RPMI7951 (cell line): ENCODE data around the gene AP3B2. TPM values are rescaled to one million over a fixed set of nuclear protein-coding genes. Genes with fewer than 3 reads are reported as not detected.
A peak's percentile ranks its signal among the peaks of the same experiment; 100 is the strongest.

Experiments
- DNase-seq: peaks from one replicate; pipeline ENCODE4 v3.0.0-alpha.2; 2012; ENCODE audit warnings: low read depth
- total RNA-seq: library from RNA; depleted of rRNA; stranded (reverse); fragments of >200 nt; shearing (Covaris generic); gene quantifications from 2 replicates; pipeline ENCODE4 v1.2.3, GENCODE V29; 2014

The AP3B2 gene
- total RNA-seq, 1 experiment from 2014 or later: 1.4 TPM

DNA sequence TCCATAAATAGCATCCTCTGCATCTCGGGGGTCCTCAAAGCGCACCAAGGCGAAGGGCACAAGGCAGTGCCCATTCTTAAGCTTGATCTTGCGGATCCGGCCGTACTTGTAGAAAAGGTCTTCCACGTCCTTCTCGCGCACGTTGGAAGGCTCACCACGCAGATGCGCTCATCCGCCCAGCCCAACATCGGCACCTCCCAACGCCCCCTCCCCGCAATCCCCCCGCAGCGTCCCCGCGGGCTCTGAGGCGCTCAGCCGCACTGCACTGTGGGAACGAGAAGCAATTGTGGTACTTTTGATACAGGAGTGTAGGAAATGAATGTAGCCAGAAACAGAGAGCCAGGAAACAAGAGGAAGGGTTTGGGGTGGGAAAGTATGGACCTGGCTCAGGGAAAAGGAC, 17.5 kb downstream of the AP3B2 start:
- no peak for DNase-seq

DNA sequence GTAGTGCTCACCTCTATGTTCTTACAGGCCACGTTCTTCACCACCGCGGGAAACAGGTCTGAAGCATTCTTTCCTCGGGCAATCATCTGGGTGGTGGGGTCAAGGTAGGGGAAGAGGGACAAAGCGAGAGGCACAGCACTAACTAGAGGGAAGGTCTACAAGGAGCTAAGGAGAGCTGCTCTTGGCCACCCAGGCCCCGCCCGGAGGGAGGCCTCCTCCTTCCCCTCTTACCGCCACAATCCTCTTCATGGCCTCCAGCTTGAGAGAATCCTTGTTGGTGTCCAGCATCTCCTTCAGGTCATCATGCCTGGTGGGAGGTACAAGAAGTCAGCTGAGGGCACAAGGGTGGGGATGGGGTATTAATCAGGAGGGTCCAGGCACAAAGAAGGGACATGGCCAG, 20.5 kb downstream of the AP3B2 start:
- DNase-seq: no peak

DNA sequence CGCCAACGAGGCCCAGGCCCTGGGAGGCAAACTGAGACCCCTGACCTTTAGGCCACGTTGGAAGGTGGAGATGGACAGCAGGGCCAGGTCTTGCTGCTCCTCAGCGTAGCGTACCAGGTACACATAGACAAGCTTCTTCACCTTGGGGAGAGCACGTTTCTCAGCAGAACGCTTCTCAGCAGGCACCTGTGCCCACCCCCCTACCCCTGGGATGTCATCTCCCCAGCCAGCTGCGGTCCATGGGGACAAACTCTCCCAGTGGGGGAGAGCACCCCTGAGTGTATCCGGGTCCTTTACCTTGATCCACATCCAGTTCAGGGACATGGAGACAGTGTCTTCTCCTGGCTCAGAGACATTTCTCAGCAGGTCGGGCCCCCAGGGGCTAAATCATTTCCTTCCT, 21.0 kb downstream of the AP3B2 start:
- DNase-seq: no peak

DNA sequence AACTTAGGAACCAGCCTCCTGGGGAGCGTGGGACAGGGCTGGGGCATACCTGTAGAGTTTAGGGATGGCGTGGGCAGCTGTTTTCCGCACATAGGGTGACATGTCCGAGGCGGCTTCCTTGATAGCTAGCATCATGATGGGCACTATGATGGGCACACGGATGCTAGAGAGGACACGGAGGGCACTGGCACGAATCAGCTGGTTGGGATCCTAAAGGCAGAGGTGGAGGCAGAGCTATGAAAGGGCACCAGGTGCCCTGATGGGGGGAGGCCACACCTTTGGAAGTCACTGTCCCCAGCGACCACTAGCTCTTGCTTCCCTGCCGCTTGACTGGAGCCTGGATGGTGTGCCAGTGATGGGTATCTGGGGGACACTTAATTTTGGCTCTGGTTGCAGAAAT, 28.3 kb downstream of the AP3B2 start:
- no peak for DNase-seq

DNA sequence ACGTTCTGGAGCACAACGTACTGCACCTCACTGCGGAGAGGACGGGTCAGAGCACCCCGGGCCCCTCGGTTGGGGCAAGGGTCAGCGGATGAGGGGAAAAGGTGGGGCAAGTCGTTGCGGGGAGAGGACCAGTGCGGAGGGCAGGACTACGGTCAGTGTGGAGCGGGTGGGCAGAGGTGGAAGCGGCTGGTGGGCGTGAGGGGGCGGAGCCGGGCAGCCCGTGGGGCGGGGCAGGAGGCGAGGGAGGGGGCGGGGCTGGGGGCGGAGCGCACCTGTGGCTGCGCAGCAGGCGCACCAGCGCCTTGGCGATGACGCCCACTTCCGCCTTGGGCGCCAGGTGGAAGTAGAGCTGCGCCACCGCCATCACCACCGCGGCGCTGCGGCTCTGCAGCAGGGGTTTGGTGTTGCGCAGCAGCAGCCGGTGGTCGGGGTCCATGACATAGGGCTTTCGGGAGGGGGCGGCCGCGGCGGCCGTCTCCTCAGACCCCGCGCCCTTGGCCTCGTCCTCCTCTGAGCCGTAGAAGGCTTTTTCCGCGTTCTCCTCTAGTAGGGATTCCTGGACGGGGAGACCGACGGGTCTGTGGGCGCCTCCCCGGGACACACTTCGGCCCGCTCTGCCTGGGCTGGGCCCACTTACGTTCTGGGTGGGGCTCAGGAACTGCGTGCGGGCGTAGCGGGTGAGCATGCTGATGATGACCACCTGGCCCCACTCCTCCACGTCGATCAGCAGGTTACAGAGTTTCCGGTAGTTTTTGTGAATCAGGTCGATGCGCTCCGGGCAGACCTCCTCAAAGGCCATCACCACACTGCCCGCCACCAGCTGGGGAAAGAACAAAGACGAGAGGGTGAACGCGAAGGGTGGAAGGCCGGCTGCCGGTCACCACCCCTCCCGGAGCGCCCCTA, 29.2 kb downstream of the AP3B2 start:
- no peak for DNase-seq

DNA sequence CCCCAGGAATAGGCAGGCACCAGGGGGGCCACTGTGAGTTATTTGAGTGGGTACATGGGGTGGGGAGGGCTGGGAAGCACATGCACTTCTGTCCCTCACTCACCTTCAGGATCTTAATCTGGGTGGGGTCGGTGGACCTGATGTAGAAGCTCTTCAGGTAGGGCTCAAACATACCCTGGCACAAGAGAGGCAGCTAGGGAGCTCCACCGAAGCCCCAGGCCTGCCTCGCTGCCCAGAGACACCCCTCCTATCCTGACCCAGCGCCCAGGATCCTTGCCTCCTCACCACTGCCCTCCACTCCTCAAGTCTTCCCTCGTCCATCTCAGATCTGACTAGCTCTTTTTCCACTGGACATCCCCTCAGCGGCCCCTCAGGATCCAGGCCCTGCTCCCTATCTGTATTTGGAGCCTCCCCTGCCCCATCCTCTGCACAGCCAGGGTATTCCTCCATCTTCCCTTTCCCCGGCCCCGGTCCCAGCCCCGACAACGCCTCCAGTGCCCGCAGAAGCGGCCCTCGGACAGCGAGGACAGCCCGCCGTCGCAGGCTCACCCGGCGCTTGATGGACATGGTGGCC, 30.0 kb downstream of the AP3B2 start:
- DNase-seq: no peak

DNA sequence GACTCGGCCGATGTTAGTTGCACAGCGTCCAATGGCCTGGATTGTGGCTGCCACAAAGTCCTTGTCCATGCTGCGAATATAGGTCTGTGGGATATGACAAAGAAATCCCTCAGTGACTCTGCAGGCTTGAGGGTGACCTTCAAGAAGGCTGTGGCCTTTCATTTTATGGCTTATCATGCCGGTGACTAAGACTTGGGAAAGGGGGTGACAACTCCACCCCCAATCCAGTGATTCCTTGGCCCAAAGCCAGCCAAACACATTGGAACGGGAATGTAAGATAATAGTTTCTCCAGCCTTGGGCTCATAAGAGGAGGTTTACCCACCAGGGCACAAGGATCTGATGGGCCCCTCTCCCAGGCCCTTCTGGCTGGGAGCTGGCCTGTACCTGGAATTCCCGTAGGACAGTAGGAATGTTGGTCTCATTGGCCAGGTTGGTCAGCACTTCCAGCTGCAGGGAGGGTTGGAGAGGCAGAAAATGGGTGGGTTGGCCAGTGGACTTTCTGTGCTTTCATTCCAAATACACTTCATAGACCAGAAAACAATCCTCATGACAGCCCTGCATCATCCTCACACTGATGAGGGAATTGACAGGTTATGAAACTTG, 31.9 kb downstream of the AP3B2 start:
- DNase-seq: no peak

DNA sequence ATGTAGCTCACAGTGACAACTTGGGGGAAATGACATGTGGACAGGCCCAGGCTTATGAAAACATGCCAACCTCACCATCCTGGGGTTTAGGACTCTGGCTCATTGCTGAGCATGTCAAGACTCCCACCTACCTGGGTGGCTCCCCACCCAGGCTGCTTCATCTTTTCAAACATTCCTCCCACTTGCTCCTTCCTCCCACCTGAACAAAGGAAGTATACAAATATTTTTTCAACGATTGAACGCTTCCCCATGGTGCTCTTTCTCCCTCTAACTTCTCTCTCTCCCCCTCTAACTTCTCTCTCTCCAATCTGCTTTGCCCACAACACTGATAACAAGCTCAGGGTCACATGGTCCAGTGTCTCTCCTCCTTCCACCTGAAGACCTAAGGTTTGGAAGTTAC, 34.8 kb downstream of the AP3B2 start:
- no peak for DNase-seq

DNA sequence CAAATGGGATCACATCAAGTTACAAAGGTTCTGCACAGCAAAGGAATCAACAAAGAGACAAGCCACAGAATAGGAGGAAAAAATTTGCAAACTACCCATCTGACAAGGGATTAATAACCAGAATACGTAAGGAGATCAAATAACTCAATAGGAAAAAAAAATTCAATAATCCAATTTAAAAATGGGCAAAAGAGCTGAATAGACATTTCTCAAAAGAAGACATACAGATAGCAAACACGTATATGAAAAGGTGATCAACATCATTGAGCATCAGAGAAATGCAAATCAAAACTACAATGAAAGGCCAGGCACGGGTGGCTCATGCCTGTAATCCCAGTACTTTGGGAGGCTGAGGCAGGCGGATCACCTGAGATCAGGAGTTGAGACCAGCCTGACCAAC, 39.0 kb downstream of the AP3B2 start:
- DNase-seq: no peak

DNA sequence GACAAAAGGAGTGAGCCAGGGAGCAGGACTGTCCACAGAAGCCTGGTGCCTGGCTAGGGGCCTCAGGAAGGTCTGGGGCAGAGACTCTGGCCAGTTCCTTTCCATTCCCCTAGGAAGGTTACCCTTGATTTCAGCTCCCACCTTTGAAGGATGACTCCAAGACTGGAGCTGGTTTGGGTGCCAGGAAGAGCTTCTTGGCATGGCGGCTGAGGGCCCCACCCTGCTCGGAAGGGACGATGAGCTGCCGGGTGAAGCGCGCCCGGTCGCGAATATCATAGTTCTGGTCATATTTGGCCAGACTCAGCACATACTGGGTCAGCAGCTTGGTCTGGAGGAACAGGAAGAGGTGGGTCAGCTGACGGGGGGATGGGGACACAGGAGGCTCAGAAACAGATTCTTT, 43.1 kb downstream of the AP3B2 start:
- no peak for DNase-seq

DNA sequence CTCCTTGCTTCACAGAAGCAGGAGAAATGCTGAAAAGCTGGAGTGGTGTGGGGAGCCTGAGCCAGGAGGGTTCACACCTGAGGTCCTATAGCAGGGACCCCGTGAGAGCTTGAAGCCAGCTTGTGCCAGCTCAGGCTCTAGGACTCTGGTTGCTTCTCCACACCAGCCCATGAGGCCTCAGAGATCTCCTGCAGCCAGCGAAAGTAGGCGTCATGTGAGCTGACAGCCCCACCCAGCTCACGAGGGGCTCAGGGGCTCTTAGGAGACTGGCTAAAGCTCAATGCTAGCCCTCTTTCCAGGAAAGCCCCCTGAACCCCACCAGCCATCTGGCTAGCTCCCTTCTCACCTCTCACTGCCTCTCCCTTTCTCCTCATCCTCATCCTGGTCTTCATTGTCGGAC, 45.7 kb downstream of the AP3B2 start:
- no peak for DNase-seq

DNA sequence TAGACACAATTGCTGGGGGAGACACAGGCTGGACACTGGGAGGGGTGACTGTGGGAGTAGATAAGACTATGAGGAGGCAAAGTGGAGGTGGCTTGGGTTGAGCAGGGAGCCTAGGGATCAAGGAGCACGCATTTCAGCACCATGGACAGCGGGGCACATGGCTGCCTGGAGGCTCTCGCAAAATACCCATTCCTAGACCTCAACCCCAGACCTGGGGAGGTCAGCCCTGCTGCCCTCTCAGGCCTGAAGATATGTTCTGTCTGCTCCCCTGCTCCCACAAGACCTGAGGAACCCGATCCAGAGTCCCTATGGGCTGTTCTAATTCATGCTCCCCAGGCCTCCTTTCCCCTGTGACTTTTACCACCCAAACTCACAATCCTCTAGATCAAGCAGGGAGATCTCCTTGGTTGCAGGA, 46.5 kb downstream of the AP3B2 start:
- DNase-seq: peak; percentile 54

DNA sequence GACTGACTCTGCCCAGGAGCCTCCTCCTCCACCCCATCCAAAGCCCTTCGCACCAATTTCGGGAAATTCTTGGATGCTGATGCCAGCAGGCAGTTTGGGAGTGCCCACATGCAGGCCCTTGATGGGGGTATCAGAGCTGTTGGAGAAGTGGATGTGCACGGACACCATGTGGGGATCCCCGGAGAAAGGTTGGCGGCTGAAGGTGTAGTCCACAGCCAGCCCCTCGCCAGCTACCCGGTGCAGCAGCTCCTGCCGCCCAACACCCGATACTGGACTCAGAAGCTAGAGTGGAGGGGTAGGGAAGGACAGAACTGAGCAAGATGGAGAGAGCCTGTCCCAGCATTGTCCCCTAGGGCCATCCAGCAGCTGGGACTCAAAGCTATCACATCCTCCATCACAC, 47.0 kb downstream of the AP3B2 start:
- no peak for DNase-seq

DNA sequence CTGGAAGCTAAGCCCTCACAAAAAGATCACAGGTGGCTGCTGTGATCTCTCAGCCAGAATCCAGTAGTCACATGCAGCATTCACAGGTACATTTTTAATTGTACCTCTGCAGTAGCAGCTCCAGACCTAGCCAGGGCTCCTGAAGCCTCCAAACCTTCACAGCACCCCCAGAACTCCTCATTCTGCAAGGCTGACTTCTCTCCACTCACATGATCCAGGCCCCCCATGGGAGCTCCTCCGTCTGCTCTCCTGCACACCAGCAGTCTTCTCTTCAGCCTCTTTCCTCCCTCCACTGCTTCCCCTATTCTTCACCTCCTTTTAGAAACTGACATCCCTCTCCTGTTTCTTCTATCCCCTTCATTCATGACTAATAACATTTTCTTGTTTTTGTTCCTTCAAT, 49.3 kb downstream of the AP3B2 start:
- no peak for DNase-seq

DNA sequence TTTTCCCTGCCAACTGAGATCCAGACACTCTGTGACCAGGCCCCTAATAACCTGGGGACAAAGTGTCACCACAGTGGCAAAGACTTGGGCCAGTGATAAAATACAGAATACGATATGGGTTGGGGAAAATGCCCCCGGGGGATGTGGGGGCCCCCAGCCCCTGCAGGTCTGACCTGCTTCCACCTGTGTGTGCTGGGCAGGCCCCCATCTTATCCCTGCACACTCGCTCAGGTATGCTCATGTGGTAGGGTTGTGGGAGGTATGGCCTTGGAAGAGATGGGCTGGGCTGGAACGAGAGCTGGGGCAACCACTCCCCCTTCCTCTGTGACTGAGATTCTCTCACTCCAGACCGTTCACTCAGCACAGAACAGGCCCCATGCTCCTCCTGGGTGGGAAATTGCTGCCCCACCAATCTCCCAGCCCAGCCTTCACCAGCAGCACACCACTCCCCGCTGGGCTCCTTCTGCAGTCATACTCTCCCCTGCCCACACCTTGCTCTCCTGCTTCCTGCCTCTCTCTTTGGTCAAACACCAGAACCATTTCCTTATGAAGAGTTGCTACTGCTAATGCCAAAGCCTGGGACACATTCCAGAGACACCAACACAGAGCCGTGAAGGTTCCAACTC, 52.9 kb downstream of the AP3B2 start:
- DNase-seq: no peak

DNA sequence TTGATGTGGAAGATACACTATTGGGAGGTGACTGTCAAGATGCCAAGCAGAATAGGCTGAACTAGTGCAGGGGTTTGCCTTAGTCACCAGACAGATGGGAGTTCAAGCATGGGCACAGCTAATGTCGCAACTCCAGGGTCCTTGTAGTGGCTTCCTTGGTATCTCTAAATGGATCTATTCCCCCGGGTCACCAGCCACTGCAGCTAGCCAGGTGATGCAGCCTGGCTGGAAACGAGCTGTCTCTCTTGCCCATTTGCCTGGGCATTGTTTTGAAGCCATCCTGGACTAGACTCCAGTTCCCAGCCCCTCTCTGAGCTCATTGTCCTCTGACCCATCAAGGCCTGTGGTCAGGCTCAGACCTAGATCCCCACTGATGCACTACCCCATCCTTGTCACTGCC, 54.1 kb downstream of the AP3B2 start:
- no peak for DNase-seq

DNA sequence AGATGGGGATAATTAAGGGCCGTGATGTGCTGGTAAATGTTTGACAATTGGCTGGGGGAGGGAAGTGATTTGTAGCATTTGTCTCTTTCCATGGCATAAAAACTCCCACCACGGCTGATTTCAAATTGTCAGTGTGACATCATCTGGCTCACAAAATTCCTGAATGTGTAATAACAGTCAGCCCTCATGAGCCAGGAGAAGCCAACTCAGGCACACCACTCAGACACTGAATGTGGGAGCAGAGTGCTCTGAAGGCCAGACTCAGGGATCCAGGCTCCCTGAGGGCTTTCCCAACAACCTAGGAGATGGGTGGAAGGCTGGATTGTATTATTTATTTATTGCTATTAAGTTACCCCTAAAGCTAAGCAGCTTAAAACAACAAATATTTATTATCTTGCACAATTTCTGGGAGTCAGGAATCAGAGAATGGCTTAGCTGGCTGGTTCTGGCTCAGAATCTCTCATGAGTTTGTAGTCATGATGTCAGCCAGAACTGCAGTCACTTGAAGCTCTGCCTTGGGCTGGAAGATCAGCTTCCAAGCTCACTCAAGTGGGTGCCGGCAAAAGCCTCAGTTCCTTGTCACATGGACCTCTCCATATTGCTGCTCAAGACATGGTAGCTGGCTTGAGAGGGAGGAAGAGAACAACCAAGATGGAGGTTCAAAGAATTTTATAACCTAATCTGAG, 56.0 kb downstream of the AP3B2 start:
- DNase-seq: no peak

DNA sequence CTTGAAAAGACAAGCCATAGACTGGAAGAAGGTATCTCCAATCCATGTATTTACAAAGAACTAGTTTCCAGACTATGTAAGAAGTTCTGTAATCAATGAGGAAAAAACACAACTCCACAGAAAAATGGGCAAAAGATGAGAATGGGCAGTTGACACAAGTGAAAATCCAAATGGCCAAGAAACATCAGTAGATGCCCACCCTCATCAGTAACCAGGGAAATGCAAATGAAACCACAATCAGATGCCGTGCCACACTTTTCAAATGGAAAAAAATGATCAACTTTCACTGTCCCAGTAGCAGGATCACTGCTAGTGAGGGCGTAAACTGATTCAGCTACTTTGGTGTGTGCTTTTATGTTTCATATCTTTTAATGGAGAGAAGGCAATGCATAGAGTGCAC, 58.0 kb downstream of the AP3B2 start:
- no peak for DNase-seq

DNA sequence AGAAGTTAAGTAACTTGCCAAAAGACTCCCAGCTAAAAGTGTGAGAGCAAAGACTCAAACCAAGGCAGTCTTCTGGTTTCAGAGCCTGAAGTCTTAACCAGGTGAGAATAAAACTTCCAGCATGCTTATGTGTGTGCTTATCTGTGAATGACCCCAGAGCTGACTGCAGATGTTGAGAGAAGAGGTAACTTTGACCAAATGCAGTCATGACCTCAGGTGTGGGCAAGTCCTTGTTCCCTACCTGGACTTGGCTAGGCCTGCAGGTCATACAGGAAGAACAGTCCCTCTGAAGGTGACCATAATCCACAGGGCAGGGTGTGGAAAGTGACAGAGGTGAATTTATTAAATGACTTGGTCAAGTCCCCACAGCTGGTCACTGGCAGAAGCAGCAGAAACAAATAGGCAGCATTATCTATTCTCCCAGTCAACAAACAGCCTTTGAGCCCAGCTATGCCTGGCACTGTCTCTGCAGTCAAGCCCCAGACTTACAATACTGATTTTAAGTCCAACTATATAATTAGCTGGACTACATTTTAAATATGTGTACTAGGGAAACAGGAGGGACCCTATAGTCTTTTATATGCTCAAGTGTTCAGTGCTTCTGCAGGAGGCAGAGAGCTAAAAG, 59.5 kb downstream of the AP3B2 start:
- DNase-seq: no peak

DNA sequence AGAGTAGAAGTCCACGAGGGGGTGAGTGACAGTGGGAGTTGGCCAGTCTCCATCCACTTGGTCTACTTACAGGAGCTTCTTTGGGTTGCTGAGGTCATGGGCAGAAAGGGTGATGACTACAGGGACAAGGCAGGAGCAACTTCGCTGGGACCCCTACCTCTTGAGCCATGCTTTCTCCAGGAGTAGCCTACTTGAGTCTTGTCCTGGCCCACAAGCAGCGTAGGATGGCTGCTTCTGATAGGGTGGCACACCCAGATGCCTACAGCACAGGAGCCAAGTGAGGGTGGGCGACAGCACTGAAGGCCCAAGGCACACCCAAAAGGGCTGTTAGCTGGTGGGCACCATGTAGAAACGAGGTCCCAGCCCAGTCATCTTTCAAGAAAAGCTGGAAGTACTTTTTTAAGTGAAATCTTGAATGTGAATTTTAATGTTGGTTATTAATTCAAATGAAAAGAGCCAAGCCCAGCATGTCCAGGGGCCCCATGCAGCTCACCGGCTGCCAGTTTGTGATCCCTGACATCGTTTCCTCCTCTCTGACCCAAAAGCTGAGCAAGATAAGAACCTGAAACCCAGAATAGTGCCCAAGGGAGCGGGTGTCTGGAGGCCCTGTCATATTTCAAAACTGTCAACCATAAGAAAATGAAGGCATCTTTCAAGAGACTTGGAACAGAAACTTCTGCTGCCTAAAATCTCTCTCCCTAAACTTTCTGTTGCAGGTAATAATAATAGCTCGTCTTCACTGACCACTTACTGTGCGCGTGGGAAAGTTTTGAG, 60.3 kb downstream of the AP3B2 start:
- no peak for DNase-seq
